H1 (cell line): Measurements from ENCODE around the gene TOM1L2. TPM values are rescaled to one million over a fixed set of nuclear protein-coding genes. Genes with fewer than 3 reads are reported as not detected.

ENCODE experiments used
- CTCF ChIA-PET: fragments of 300-600 bp; sonication (Branson Sonifier 250); formaldehyde crosslinking; loops from one replicate; lab custom pipeline; 2021; ENCODE audit not compliant: partially characterized antibody; lab: Charles Lee
- POLR2A ChIA-PET: fragments of 300-600 bp; sonication (Branson Sonifier 250); formaldehyde crosslinking; loops from one replicate; lab custom pipeline; 2021; ENCODE audit warnings: inconsistent platforms; ENCODE audit not compliant: partially characterized antibody; lab: Charles Lee
- DNase-seq, 2 experiments: peaks; one replicate each; pipeline versions ENCODE4 v3.0.0 to v3.0.0-alpha.2; 2010 to 2022; ENCODE audit warnings: low spot score in 2 of 2, low read depth in 1 of 2, mixed read lengths in 1 of 2
- FAIRE-seq: peaks from 2 replicates; lab custom pipeline; 2011; peaks lifted over from hg19 to GRCh38; lab: Jason Lieb, UNC
- H2AFZ ChIP-seq: 2 replicates; pipeline ENCODE4 v1.8.1; 2012; ENCODE audit warnings: low read length, inconsistent platforms
- H2AK5ac ChIP-seq: 2 replicates; pipeline ENCODE4 v1.6.1; 2013; ENCODE audit warnings: low read depth, low read length
- H2BK120ac ChIP-seq: replicated peaks from 2 replicates; pipeline ENCODE3; 2013; ENCODE audit warnings: low read depth, low read length, inconsistent platforms
- H2BK12ac ChIP-seq: 2 replicates; pipeline ENCODE4 v1.6.1; 2013; ENCODE audit warnings: low read depth, low read length
- H2BK15ac ChIP-seq: 2 replicates; pipeline ENCODE4 v1.6.1; 2013; ENCODE audit warnings: low read length
- H2BK20ac ChIP-seq: 2 replicates; pipeline ENCODE4 v1.6.1; 2013; ENCODE audit warnings: low read length
- H2BK5ac ChIP-seq: 2 replicates; pipeline ENCODE4 v1.6.1; 2013; ENCODE audit warnings: low read depth, low read length
- H3K14ac ChIP-seq: 2 replicates; pipeline ENCODE4 v1.6.1; 2013; ENCODE audit warnings: inconsistent platforms; ENCODE audit not compliant: insufficient read length
- H3K18ac ChIP-seq: 2 replicates; pipeline ENCODE4 v1.6.1; 2013; ENCODE audit warnings: low read length; ENCODE audit errors: extremely low read depth
- H3K23ac ChIP-seq: 2 replicates; pipeline ENCODE4 v1.6.1; 2013; ENCODE audit warnings: inconsistent platforms; ENCODE audit not compliant: insufficient read length
- H3K23me2 ChIP-seq: 2 replicates; pipeline ENCODE4 v1.6.1; 2013; ENCODE audit warnings: low read depth, low read length
- H3K27ac ChIP-seq: 2 replicates; pipeline ENCODE4 v1.6.1; 2011; ENCODE audit warnings: low read depth, low read length, inconsistent platforms
- H3K27me3 ChIP-seq, 4 experiments: replicated peaks in 1 of 4; 1 replicate in 1 of 4; 2 replicates in 3 of 4; pipeline versions ENCODE4 v1.6.1 to v1.8.1; 2011 to 2013; ENCODE audit warnings: low read length in 3 of 4, mild to moderate bottlenecking in 3 of 4, inconsistent platforms in 2 of 4, mixed read lengths in 2 of 4, moderate library complexity in 1 of 4; ENCODE audit not compliant: control insufficient read depth in 3 of 4, insufficient read depth in 3 of 4; ENCODE audit errors: extremely low read depth in 1 of 4
- H3K36me3 ChIP-seq, 4 experiments: 2 replicates each; pipeline versions ENCODE4 v1.6.1 to v1.8.1; 2011 to 2013; ENCODE audit warnings: mild to moderate bottlenecking in 4 of 4, low read length in 3 of 4, moderate library complexity in 2 of 4, control low read depth in 1 of 4, inconsistent platforms in 1 of 4; ENCODE audit not compliant: insufficient read depth in 4 of 4, control insufficient read depth in 2 of 4
- H3K4ac ChIP-seq: replicated peaks from 2 replicates; pipeline ENCODE3; 2013; ENCODE audit warnings: low read length, low read depth, mixed read lengths, inconsistent platforms; ENCODE audit not compliant: insufficient read length
- H3K4me1 ChIP-seq, 4 experiments: replicated peaks in 1 of 4; 1 replicate in 1 of 4; 2 replicates in 3 of 4; pipeline versions ENCODE4 v1.6.1 to v1.8.1; 2011 to 2013; ENCODE audit warnings: low read length in 3 of 4, inconsistent platforms in 2 of 4, mixed read lengths in 1 of 4; ENCODE audit not compliant: insufficient read depth in 4 of 4, control insufficient read depth in 3 of 4
- H3K4me2 ChIP-seq, 2 experiments: 2 replicates each; pipeline versions ENCODE4 v1.6.1 to v1.8.1; 2011 to 2013; ENCODE audit warnings: low read depth in 2 of 2, low read length in 2 of 2, control low read depth in 1 of 2, inconsistent platforms in 1 of 2, mild to moderate bottlenecking in 1 of 2; ENCODE audit not compliant: insufficient read depth in 1 of 2
- H3K4me3 ChIP-seq, 4 experiments: fragments of 200-600, 300-600 bp in 1 of 4; sonication (generic), shearing (Covaris generic), sonication (Bioruptor Twin) in 1 of 4; 2 replicates each; pipeline versions ENCODE4 v1.5.1 to v1.8.1; 2011 to 2016; ENCODE audit warnings: low read length in 4 of 4, low read depth in 3 of 4, control low read depth in 2 of 4, inconsistent platforms in 2 of 4, mild to moderate bottlenecking in 2 of 4, mixed read lengths in 1 of 4, moderate library complexity in 1 of 4; ENCODE audit not compliant: insufficient read depth in 2 of 4; ENCODE audit errors: extremely low read depth in 1 of 4
- H3K56ac ChIP-seq: replicated peaks from 2 replicates; pipeline ENCODE3; 2013; ENCODE audit warnings: low read depth, mild to moderate bottlenecking, mixed read lengths, low read length, inconsistent platforms; ENCODE audit not compliant: insufficient read length
- H3K79me1 ChIP-seq: 2 replicates; pipeline ENCODE4 v1.6.1; 2013; ENCODE audit warnings: low read depth, low read length, control low read depth
- H3K79me2 ChIP-seq, 2 experiments: 2 replicates each; pipeline versions ENCODE4 v1.6.1 to v1.8.1; 2012 to 2013; ENCODE audit warnings: low read length in 2 of 2, mild to moderate bottlenecking in 2 of 2, inconsistent platforms in 1 of 2; ENCODE audit not compliant: insufficient read depth in 2 of 2, control insufficient read depth in 1 of 2
- H3K9ac ChIP-seq, 4 experiments: replicated peaks in 1 of 4; 1 replicate in 1 of 4; 2 replicates in 3 of 4; pipeline versions ENCODE4 v1.6.1 to v1.8.1; 2011 to 2013; ENCODE audit warnings: low read depth in 3 of 4, low read length in 3 of 4, control low read depth in 2 of 4, mild to moderate bottlenecking in 2 of 4, moderate library complexity in 2 of 4, inconsistent platforms in 1 of 4; ENCODE audit errors: extremely low read depth in 1 of 4
- H3K9me3 ChIP-seq, 2 experiments: 2 replicates each; pipeline versions ENCODE4 v1.6.1 to v1.8.1; 2012 to 2013; ENCODE audit warnings: mild to moderate bottlenecking in 2 of 2, moderate library complexity in 2 of 2, control low read depth in 1 of 2, inconsistent platforms in 1 of 2, low read depth in 1 of 2, low read length in 1 of 2, mixed read lengths in 1 of 2; ENCODE audit not compliant: insufficient read depth in 2 of 2
- H4K20me1 ChIP-seq, 2 experiments: replicated peaks in 1 of 2; 2 replicates each; pipeline versions ENCODE3 to v1.8.1; 2011 to 2013; ENCODE audit warnings: inconsistent platforms in 2 of 2, low read length in 2 of 2, mild to moderate bottlenecking in 1 of 2; ENCODE audit not compliant: insufficient read depth in 2 of 2, control insufficient read depth in 1 of 2
- H4K5ac ChIP-seq: 2 replicates; pipeline ENCODE4 v1.6.1; 2013; ENCODE audit warnings: low read length, low read depth, mixed read lengths, inconsistent platforms; ENCODE audit not compliant: insufficient read length
- H4K8ac ChIP-seq: 2 replicates; pipeline ENCODE4 v1.8.0; 2013; ENCODE audit warnings: mild to moderate bottlenecking, moderate library complexity, low read length, inconsistent platforms; ENCODE audit not compliant: insufficient read depth; ENCODE audit errors: extremely low read depth
- H4K91ac ChIP-seq: replicated peaks from 2 replicates; pipeline ENCODE3; 2013; ENCODE audit warnings: low read length, mixed read lengths, inconsistent platforms; ENCODE audit not compliant: insufficient read length
- CHD2 ChIP-seq: IDR thresholded peaks from 2 replicates; pipeline ENCODE4 v1.6.1; 2012; ENCODE audit warnings: low read length, improper control_type of control experiment
- SIRT6 ChIP-seq: IDR thresholded peaks from one replicate; pipeline ENCODE4 v1.7.1; 2012; ENCODE audit warnings: low read length, inconsistent platforms
- SP4 ChIP-seq: IDR thresholded peaks from 2 replicates; pipeline ENCODE4 v1.6.1; 2012; ENCODE audit warnings: low read length, inconsistent platforms
- polyA plus RNA-seq, 7 experiments: library from polyadenylated mRNA; depleted of rRNA in 3 of 7; stranded (reverse) in 5 of 7; unstranded in 2 of 7; fragments of >200 nt in 5 of 7; fragments of 200-250 nt in 2 of 7; gene quantifications; 1 replicate in 5 of 7; 2 replicates in 1 of 7; 4 replicates in 1 of 7; pipeline versions ENCODE4 v1.2.1 to v1.2.3, GENCODE V29; 2011 to 2013; ENCODE audit warnings: missing spikeins in 2 of 7, mixed read lengths in 2 of 7
- total RNA-seq: library from RNA; stranded (reverse); fragmentation: NEBNext Ultra II Directional; extraction: Animal tissue kit (Norgen Biotek cat#: 25700); gene quantifications from 2 replicates; pipeline ENCODE4 v1.2.1, GENCODE V29; 2021

The TOM1L2 gene
- total and polyA plus RNA-seq, 2 of the 8 experiments (the other 6 are each of a cell fraction or from before 2014, with no cell fraction given), result 2.0 to 3.4 TPM

DNA sequence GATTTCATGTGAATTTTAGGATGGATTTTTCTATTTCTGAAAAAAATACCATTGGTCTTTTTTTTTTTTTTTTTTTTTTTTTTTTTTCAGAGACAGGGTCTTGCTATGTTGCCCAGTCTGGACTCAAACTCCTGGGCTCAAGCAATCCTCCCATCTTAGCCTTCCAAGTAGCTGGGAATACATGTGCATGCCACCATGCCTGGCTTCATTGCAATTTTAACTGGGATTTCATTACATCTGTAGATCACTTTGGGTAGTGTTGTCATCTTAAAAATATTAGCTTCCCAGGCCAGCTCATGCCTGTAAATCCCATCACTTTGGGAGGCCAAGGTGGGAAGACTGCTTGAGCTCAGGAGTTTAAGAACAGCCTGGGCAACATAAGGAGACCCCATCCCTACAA is 54.8 kb downstream of the TOM1L2 start:
- Histone ChIP-seq H2BK120ac (no peak overlapping the region), H3K14ac (no peak overlapping the region), H3K4me2 (no peak overlapping the region), H3K36me3 (no peaks in the 10 kb centered on the region), H3K79me2 (no peaks in the 10 kb centered on the region), H2AK5ac (no peak overlapping the region), H2BK12ac (no peak overlapping the region), H3K9ac (no peak overlapping the region), H3K4ac (no peak overlapping the region), H2BK15ac (no peak overlapping the region; the same call in 1 of the 2 replicates), H3K23ac (no peak overlapping the region), H3K4me3 (no peak overlapping the region), H2BK5ac (no peak overlapping the region), H4K91ac (no peak overlapping the region), H3K79me1 (no peaks in the 10 kb centered on the region), H3K23me2 (no peaks in the 10 kb centered on the region; the same call in 1 of the 2 replicates), H4K5ac (no peak overlapping the region), H2BK20ac (no peak overlapping the region), H3K56ac (no peak overlapping the region), H4K20me1 (no peaks in the 10 kb centered on the region), H3K27me3 (no peaks in the 10 kb centered on the region; a peak in 1 of 7 replicates), H3K4me1 (peaks cover 9 to 13% (median 11%) of the 10 kb centered on the region in 4 experiments; a peak in 6 of 7 replicates), H3K27ac (no peak overlapping the region), H3K9me3 (peaks cover 0 to 4% of the 10 kb centered on the region in 2 experiments; a peak in 1 of 4 replicates), H4K8ac (no peak overlapping the region), H3K18ac (no peak overlapping the region), H2AFZ (no peak overlapping the region)
- TF ChIP-seq SP4 (no peak), SIRT6 (no peak), CHD2 (no peak)
- DNase-seq, result no peak
- no peak for FAIRE-seq
- ChIA-PET CTCF (interaction anchor here (0.6 to 9.5 kb wide), 12 partner anchors 11 to 237 kb away, joined by 3 to 85 read pairs (median 8); partner anchors contain the start of gene RAI1), POLR2A (no interaction called here)
